Measurements from ENCODE around the gene LPCAT2.

DNA sequence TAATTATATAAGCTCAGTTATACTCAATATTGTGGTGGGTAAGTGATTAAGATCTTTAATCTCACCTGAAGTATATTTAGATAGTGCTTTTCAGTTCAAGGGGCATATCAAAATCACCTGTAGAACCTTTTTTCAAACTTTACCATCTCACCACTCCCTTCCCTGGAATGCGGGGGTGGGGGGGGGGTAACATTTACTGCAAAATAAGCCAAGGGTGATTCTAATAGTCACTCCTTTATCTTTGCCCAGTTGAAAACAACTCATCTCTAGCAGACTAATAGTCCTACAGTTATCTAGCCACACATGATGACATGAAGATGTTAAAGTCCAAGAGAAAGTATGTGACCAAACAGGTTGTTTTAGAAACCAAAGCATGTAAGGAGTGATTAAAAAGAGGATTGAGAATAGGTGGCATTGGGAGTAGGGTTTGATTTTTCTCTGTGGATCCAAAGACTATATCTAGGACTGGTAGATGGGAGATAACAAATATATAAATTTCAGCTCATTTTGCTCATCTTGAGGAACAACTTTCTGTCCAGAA is 21.5 kb downstream of the LPCAT2 start:
- TF ChIP-seq POLR2AphosphoS5 (IDR thresholded peaks at IDR 0.05) = no peak
- TF ChIP-seq, protein P1, sequence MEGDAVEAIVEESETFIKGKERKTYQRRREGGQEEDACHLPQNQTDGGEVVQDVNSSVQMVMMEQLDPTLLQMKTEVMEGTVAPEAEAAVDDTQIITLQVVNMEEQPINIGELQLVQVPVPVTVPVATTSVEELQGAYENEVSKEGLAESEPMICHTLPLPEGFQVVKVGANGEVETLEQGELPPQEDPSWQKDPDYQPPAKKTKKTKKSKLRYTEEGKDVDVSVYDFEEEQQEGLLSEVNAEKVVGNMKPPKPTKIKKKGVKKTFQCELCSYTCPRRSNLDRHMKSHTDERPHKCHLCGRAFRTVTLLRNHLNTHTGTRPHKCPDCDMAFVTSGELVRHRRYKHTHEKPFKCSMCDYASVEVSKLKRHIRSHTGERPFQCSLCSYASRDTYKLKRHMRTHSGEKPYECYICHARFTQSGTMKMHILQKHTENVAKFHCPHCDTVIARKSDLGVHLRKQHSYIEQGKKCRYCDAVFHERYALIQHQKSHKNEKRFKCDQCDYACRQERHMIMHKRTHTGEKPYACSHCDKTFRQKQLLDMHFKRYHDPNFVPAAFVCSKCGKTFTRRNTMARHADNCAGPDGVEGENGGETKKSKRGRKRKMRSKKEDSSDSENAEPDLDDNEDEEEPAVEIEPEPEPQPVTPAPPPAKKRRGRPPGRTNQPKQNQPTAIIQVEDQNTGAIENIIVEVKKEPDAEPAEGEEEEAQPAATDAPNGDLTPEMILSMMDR (IDR thresholded peaks at IDR 0.05) = no peak
- no peak for TF ChIP-seq POLR2A (IDR thresholded peaks at IDR 0.05)
